ENCODE measurements around the gene RSRC1.
A peak's percentile ranks its signal among the peaks of the same experiment; 100 is the strongest.
"Not testable (repeated sequence)": the region's sequence is repeated elsewhere in the genome, so short reads cannot be mapped to it uniquely, and the experiment has no call there.

The RSRC1 gene

GRCh38 chr3:158329696-158330441 is 220.0 kb downstream of the RSRC1 start:
- not testable (repeated sequence) for DNase-seq (ENCODE audit: low read depth)

- peak; percentile 45 for DNase-seq (ENCODE audit: low read depth)
Measured at GRCh38 chr3:158330870-158331269, 221.0 kb downstream of the RSRC1 start.

- DNase-seq (ENCODE audit: low read depth), result no peak
Measured at GRCh38 chr3:158333736-158334135, 223.8 kb downstream of the RSRC1 start.

GRCh38 chr3:158337110-158337509 is 227.2 kb downstream of the RSRC1 start:
- no peak for DNase-seq (ENCODE audit: low read depth)

- DNase-seq (ENCODE audit: low read depth), result no peak
Measured at GRCh38 chr3:158339638-158340037, 229.7 kb downstream of the RSRC1 start.

- not testable (repeated sequence) for DNase-seq (ENCODE audit: low read depth)
Measured at GRCh38 chr3:158340951-158341350, 231.1 kb downstream of the RSRC1 start.

GRCh38 chr3:158347966-158348365 is 238.1 kb downstream of the RSRC1 start:
- DNase-seq (ENCODE audit: low read depth), result peak; percentile 2

- DNase-seq (ENCODE audit: low read depth), result no peak
Measured at GRCh38 chr3:158350971-158351370, 241.1 kb downstream of the RSRC1 start.

GRCh38 chr3:158352551-158352950 is 242.7 kb downstream of the RSRC1 start:
- DNase-seq (ENCODE audit: low read depth), result no peak

GRCh38 chr3:158354713-158355112 is 244.8 kb downstream of the RSRC1 start:
- DNase-seq (ENCODE audit: low read depth), result no peak

- DNase-seq (ENCODE audit: low read depth), result no peak
Measured at GRCh38 chr3:158355623-158356588, 246.0 kb downstream of the RSRC1 start.

- no peak for DNase-seq (ENCODE audit: low read depth)
Measured at GRCh38 chr3:158359339-158359738, 249.4 kb downstream of the RSRC1 start.

GRCh38 chr3:158360756-158361448 is 251.0 kb downstream of the RSRC1 start:
- DNase-seq (ENCODE audit: low read depth), result no peak

GRCh38 chr3:158368271-158368670 is 258.4 kb downstream of the RSRC1 start:
- no peak for DNase-seq (ENCODE audit: low read depth)

GRCh38 chr3:158369279-158369678 is 259.4 kb downstream of the RSRC1 start:
- no peak for DNase-seq (ENCODE audit: low read depth)

- DNase-seq (ENCODE audit: low read depth), result no peak
Measured at GRCh38 chr3:158379517-158379916, 269.6 kb downstream of the RSRC1 start.

- peak; percentile 2 for DNase-seq (ENCODE audit: low read depth)
Measured at GRCh38 chr3:158381262-158381868, 271.5 kb downstream of the RSRC1 start.

- DNase-seq (ENCODE audit: low read depth), result no peak
Measured at GRCh38 chr3:158382479-158382878, 272.6 kb downstream of the RSRC1 start.

- no peak for DNase-seq (ENCODE audit: low read depth)
Measured at GRCh38 chr3:158384019-158384418, 274.1 kb downstream of the RSRC1 start.

- DNase-seq (ENCODE audit: low read depth), result no peak
Measured at GRCh38 chr3:158395421-158395820, 285.5 kb downstream of the RSRC1 start.

GRCh38 chr3:158402590-158402989 is 292.7 kb downstream of the RSRC1 start:
- no peak for DNase-seq (ENCODE audit: low read depth)

- no peak for DNase-seq (ENCODE audit: low read depth)
Measured at GRCh38 chr3:158403013-158403412, 293.1 kb downstream of the RSRC1 start.
